HG03139 (cell line): ENCODE results near the gene PAIP1.
"Not testable (repeated sequence)": the region's sequence is repeated elsewhere in the genome, so short reads cannot be mapped to it uniquely, and the experiment has no call there.

ENCODE experiments used
- ATAC-seq: cut with Tn5 transposase; IDR thresholded peaks from one replicate; pipeline ENCODE4 v1.9.1; 2021; ENCODE audit not compliant: unreplicated experiment

Gene PAIP1

GRCh38 chr5:43523662-43524072 lies 33.2 kb downstream of the PAIP1 start:
- ATAC-seq, result no peak

- no peak for ATAC-seq
Observed at GRCh38 chr5:43520615-43521014, 36.3 kb downstream of the PAIP1 start.

GRCh38 chr5:43515678-43516048 lies 41.2 kb downstream of the PAIP1 start:
- ATAC-seq, result no peak

- peak; percentile 99 for ATAC-seq
Observed at GRCh38 chr5:43514816-43515677, 41.8 kb downstream of the PAIP1 start, which contains the start of gene C5orf34. Gene C5orf34, minus strand, starts transcription at chr5:43515148. Its CDS starts 5,809 bp downstream, at chr5:43509339.

- peak; percentile 10 for ATAC-seq
Observed at GRCh38 chr5:43514471-43514815, 42.4 kb downstream of the PAIP1 start.

GRCh38 chr5:43514025-43514424 lies 42.9 kb downstream of the PAIP1 start:
- no peak for ATAC-seq

GRCh38 chr5:43511062-43511461 lies 45.8 kb downstream of the PAIP1 start:
- not testable (repeated sequence) for ATAC-seq

- ATAC-seq, result no peak
Observed at GRCh38 chr5:43498581-43498980, 58.3 kb downstream of the PAIP1 start.

- no peak for ATAC-seq
Observed at GRCh38 chr5:43497311-43498104, 59.4 kb downstream of the PAIP1 start.

- ATAC-seq, result no peak
Observed at GRCh38 chr5:43491326-43491725, 65.6 kb downstream of the PAIP1 start.

GRCh38 chr5:43486353-43486752 lies 70.5 kb downstream of the PAIP1 start:
- ATAC-seq, result no peak

- no peak for ATAC-seq
Observed at GRCh38 chr5:43485406-43485805, 71.5 kb downstream of the PAIP1 start.

- ATAC-seq, result peak; percentile 66
Observed at GRCh38 chr5:43484106-43484849, 72.6 kb downstream of the PAIP1 start.

GRCh38 chr5:43483298-43484105 lies 73.4 kb downstream of the PAIP1 start, which contains the start of gene TMEM267:
Gene TMEM267, minus strand, starts transcription at chr5:43483865. Its CDS starts 29,896 bp downstream, at chr5:43453969.
- peak; percentile 91 for ATAC-seq

- no peak for ATAC-seq
Observed at GRCh38 chr5:43482490-43483297, 74.2 kb downstream of the PAIP1 start.
